LNCaP clone FGC (cell line): Measurements from ENCODE around the gene IFNK.

ENCODE experiments used
- DNase-seq: peaks from one replicate; pipeline ENCODE4 v3.0.0-alpha.2; 2011; ENCODE audit warnings: low read depth
- H3K4me3 ChIP-seq: 2 replicates; pipeline ENCODE4 v1.5.1; 2011; ENCODE audit warnings: mild to moderate bottlenecking, low read depth, low read length, control low read depth
- TF ChIP-seq, protein P1 (sequence below): IDR thresholded peaks from 2 replicates; pipeline ENCODE4 v1.5.1; 2012; ENCODE audit warnings: mild to moderate bottlenecking; ENCODE audit not compliant: control insufficient read depth, insufficient read depth; ENCODE audit errors: extremely low read depth

The IFNK gene

DNA sequence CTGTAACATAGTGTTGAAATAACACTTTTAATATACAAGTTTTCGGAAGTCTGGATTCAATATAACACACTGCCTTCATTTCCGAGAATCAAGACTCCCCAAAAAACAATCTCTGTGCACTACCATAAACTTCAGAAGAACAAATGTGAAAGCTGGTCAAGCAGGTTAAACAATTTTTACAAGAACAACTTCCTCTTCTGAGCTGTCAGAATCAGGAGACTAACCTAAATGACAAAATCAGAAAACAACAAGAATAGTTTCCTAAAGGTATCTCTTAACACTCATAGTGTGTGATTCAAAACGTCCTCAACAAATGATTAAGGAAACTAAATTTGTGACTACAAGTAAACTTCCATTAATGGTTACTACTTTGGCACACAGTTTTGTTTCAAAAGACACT, 37.6 kb downstream of the IFNK start:
- peak; percentile 54 for DNase-seq
- TF ChIP-seq, protein P1, sequence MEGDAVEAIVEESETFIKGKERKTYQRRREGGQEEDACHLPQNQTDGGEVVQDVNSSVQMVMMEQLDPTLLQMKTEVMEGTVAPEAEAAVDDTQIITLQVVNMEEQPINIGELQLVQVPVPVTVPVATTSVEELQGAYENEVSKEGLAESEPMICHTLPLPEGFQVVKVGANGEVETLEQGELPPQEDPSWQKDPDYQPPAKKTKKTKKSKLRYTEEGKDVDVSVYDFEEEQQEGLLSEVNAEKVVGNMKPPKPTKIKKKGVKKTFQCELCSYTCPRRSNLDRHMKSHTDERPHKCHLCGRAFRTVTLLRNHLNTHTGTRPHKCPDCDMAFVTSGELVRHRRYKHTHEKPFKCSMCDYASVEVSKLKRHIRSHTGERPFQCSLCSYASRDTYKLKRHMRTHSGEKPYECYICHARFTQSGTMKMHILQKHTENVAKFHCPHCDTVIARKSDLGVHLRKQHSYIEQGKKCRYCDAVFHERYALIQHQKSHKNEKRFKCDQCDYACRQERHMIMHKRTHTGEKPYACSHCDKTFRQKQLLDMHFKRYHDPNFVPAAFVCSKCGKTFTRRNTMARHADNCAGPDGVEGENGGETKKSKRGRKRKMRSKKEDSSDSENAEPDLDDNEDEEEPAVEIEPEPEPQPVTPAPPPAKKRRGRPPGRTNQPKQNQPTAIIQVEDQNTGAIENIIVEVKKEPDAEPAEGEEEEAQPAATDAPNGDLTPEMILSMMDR = no peak
- no peak overlapping the region for H3K4me3 ChIP-seq

DNA sequence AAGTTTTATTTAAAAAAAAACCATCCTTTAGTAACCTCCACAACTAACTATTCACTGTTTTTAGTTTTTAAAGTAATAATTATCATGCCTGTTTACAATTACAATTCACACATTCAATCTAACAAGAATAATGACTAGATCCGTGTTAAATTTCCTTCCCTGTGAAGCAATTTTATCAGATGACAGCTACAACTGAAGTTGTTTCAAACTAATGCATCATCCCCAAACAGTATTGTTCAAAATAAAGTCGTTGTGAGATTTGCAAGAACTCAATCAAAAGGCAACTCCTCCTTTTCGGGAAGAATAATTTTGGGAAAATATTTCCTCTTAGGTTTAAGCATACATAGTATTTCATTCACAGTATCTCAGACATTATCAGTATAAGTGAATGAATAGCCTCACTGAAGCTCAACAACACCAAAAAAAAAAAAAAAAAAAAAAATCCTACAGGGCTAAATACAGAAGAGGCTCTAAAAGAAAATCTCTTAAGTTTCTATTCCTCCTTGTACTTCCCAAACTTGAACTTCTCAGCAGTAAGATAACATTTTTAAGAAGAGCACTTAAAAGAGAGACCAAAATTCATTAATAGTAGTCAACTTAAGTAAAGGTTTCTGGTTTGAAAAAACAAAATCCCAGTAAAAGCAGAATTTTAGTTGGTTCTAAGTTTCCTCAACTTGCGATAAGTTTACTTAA, 39.8 kb downstream of the IFNK start:
- TF ChIP-seq, protein P1 = no peak
- no peak for DNase-seq
- no peak overlapping the region for H3K4me3 ChIP-seq

DNA sequence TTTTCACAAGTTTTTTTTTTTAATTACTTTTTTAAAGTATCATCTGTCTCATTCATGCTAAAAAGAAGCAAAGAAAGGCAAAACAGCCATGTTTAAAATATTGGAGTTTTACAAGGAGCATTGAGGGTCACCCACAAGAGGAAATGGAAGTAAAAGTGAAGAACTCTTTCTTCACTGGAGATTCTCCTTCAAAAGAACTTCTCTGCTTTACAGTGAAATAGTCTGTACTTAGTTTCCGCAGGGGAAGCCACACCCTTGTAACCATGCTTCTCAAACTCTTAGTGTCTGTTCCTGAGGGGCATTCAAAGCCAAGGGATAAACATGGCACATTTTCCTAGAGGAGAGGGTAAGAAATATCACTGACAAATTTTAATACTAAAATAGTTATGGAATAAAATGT, 40.6 kb downstream of the IFNK start:
- TF ChIP-seq, protein P1 = no peak
- DNase-seq = no peak
- H3K4me3 ChIP-seq = no peak overlapping the region

- H3K4me3 ChIP-seq = no peak overlapping the region
- TF ChIP-seq, protein P1 = no peak
- no peak for DNase-seq
Observed at GRCh38 chr9:27565696-27566095, 41.6 kb downstream of the IFNK start.

GRCh38 chr9:27566118-27566517, 42.0 kb downstream of the IFNK start:
- TF ChIP-seq, protein P1 = no peak
- DNase-seq = no peak
- no peak overlapping the region for H3K4me3 ChIP-seq

DNA sequence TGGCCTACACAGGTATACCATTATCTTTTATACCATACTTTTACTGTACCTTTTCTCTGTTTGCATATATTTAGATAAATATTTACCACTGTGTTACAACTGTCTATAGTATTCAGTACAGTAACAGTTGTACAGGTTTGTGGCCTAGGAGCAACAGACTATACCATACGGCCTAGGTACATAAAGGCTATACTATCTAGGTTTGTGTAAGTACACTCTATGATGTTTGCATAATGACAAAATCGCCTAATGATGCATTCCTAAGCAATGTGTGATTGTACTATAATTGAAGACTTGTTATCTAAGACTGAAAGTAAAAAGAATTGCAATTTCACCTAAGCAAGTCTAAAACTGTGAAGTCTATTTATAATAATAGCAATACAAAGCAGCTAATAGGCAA, 45.3 kb downstream of the IFNK start:
- H3K4me3 ChIP-seq = no peak overlapping the region
- TF ChIP-seq, protein P1 = no peak
- peak; percentile 52 for DNase-seq

DNA sequence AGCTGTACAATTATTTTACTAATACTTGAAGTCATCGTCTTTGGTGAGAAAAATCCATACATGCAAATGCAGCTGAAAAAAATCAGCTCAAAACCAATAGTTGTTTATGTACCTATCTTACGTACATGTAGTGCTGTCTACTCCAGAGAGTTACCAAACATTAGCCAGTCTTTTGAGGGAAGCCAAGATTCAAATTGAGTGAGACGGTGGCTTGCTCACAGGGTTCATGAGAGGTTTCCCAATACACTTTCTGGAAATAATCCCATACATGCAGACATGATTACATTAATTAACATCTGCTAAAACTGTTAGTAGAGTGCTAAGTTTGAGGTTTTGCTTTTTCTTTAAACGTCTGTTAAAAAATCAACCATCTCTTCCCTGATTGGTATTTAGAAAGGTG, 46.9 kb downstream of the IFNK start:
- no peak for DNase-seq
- TF ChIP-seq, protein P1 = no peak
- no peak overlapping the region for H3K4me3 ChIP-seq
